Duodenal mucosa (tissue), 2 donors: ENCODE measurements around the gene ELAVL4.

Experiments
- H3K27ac ChIP-seq: one replicate; pipeline ENCODE4 v1.7.0; 2013; ENCODE audit warnings: low read depth, low read length
- H3K27me3 ChIP-seq, 2 donors: one replicate each; pipeline ENCODE4 v1.7.0; 2013; ENCODE audit warnings: low read length in 2 of 2, control low read depth in 1 of 2; ENCODE audit not compliant: insufficient read depth in 2 of 2, control insufficient read depth in 1 of 2
- H3K36me3 ChIP-seq, 2 donors: one replicate each; pipeline ENCODE4 v1.7.0; 2013; ENCODE audit warnings: low read length in 2 of 2, control low read depth in 1 of 2; ENCODE audit not compliant: insufficient read depth in 2 of 2, control insufficient read depth in 1 of 2
- H3K4me1 ChIP-seq, 2 donors: one replicate each; pipeline ENCODE4 v1.7.0; 2013; ENCODE audit warnings: low read length in 2 of 2, control low read depth in 1 of 2; ENCODE audit not compliant: insufficient read depth in 2 of 2, control insufficient read depth in 1 of 2
- H3K4me3 ChIP-seq, 2 donors: one replicate each; pipeline ENCODE4 v1.7.0; 2013; ENCODE audit warnings: low read length in 2 of 2, low read depth in 1 of 2
- H3K9ac ChIP-seq, 2 donors: one replicate each; pipeline ENCODE4 v1.7.0; 2013; ENCODE audit warnings: low read length in 2 of 2, low read depth in 1 of 2
- H3K9me3 ChIP-seq, 2 donors: one replicate each; pipeline ENCODE4 v1.7.0; 2013; ENCODE audit warnings: low read length in 2 of 2, control low read depth in 1 of 2; ENCODE audit not compliant: control insufficient read depth in 1 of 2

Gene ELAVL4

DNA sequence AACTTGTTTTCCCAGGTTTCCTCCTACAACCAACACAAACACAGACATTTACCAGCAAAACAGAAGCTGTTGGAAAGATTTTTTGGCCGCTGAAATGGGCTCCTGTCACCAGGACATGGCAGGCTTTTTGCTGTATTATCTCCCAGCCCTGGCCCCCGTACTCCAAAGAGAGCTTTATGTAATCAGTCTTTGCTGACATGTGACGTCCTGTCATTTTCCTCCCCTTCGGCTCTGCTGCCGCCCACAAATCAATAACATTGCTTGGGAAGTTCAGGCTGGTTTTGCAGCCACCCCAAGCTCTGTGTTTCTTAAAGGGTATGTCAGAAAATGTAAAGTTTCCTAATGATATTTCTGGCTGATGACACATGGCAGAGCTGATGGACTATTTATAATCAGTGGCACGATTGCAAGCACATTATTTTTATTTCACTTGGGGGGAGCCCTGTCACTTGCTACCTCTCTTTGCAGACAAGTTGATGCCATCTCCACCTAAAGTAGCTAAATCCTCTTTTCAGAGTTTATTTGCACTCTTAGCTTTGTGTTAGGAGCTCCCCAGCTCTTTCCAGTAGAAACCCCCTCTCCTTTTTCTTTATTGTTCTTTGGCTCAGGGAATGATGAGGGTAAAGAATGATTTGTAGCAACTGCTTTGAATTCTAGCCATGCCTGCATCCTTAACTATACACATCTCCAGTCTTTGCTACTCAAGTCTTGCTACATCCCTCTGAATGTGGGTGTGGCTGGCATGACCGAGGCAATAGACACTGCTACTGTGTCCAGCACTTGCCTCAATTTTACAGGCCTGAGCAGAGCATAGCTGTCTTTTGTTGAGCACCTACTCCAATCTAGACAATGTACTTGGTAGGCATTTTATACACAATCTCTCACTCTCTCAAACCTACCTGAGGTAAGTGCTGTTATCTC lies 67.3 kb downstream of the ELAVL4 start:
- Histone ChIP-seq H3K9ac (no peak overlapping the region), H3K27ac (no peak overlapping the region), H3K4me3 (no peak overlapping the region)

DNA sequence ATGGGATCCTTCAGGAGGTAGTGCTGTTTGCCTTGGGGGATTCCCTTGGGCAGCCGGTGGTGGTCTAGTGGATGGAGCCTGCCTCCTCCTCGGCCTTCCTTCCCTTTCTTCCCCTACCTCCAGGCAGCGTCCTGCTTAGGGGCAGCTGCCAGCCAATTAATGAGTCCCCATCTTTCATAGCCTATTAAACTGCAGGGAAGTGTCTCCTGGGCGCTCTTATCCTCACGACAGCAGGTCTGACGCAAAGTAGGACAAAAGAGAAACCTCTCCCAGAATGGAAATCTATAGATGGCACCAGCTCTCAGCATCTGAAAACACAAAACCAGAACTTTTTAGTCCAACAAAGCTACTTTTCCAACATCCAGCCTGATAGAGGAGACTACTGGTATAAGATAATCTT lies 69.3 kb downstream of the ELAVL4 start:
- Histone ChIP-seq H3K9me3 (no peaks in the 10 kb centered on the region), H3K4me3 (no peak overlapping the region), H3K9ac (no peak overlapping the region), H3K27me3 (no peaks in the 10 kb centered on the region), H3K27ac (no peak overlapping the region), H3K36me3 (no peaks in the 10 kb centered on the region), H3K4me1 (no peaks in the 10 kb centered on the region)

More for the DNA sequence above, 67.3 kb downstream of the ELAVL4 start:
- Histone ChIP-seq H3K9me3 (no peaks in the 10 kb centered on the region), H3K36me3 (no peaks in the 10 kb centered on the region), H3K27me3 (no peaks in the 10 kb centered on the region), H3K4me1 (no peaks in the 10 kb centered on the region)

DNA sequence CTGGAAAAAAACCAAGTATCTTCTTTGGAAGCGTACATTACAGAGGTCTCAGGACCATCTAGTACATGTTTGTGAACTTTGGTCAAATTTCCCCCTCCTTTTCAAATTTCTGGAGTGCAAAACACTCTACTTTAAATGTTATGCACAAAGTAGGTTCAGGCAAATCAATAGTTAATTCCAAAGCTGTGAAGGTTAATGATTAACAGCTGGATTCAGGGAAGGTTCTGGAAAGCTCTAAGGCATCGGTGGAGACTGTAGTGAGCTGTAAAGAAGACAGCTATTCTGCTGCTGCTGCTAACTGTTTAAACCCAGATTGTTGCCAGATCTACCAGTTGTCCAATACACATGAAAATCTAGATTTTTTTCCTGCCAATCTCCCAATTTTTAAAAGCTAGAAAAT lies 70.9 kb downstream of the ELAVL4 start:
- no peak overlapping the region for H3K4me3 ChIP-seq
- H3K4me1 ChIP-seq: no peaks in the 10 kb centered on the region
- no peaks in the 10 kb centered on the region for H3K36me3 ChIP-seq
- no peaks in the 10 kb centered on the region for H3K27me3 ChIP-seq
- no peak overlapping the region for H3K9ac ChIP-seq
- H3K9me3 ChIP-seq: no peaks in the 10 kb centered on the region
- H3K27ac ChIP-seq: no peak overlapping the region

DNA sequence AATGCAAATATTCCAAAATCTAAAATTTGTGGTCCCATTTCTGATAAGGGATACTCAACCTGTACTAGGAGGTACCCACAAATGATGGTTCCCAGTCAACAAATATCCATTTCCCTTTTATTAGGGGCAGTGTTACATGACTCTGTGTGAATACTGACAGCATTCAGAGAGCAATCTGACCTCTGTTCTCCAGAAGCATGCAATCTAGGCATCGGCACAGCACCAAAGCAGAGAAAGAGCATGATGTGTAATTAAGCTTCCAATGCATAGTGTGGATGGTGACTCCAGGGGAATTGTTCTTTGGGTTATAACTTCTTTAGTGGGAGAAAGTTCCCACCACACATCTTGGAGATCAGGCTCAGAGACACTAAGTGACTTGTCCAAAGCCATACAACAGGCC lies 71.6 kb downstream of the ELAVL4 start:
- Histone ChIP-seq H3K27me3 (no peaks in the 10 kb centered on the region), H3K4me3 (no peak overlapping the region), H3K27ac (no peak overlapping the region), H3K36me3 (no peaks in the 10 kb centered on the region), H3K9me3 (no peaks in the 10 kb centered on the region), H3K9ac (no peak overlapping the region), H3K4me1 (no peaks in the 10 kb centered on the region)

DNA sequence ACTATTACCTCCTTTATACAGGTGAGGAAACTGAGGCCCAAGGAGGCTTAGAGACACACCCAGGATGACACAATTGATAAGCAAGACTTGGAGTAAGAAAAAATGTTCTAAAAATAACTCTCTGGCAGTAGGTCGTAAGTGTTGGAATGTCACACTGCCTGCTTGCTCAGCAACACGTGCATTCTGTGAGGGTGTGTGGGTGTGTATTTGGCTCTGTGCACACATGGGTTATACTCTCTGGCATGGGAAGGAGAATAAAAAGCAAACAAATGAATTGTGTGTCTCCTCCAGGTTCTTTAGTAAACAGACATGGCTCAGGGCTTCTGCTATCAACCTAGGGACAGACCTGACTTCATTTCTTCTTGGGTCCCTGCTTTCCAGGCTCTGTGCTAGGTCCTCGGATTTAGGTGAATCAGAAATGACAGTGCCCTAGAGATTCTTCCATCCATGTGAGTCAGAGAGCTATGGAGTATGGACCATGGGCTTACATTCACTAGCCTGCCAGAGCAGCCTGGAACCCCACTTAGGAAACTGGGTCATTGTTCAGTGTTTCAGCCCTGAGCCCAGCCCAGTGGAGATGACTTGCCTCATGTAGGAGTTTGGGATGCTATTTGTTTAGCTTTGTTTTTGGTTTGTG lies 72.4 kb downstream of the ELAVL4 start:
- no peak overlapping the region for H3K4me3 ChIP-seq
- no peak overlapping the region for H3K9ac ChIP-seq
- H3K27me3 ChIP-seq: no peaks in the 10 kb centered on the region
- H3K27ac ChIP-seq: no peak overlapping the region
- no peaks in the 10 kb centered on the region for H3K4me1 ChIP-seq
- H3K9me3 ChIP-seq: no peaks in the 10 kb centered on the region
- H3K36me3 ChIP-seq: no peaks in the 10 kb centered on the region

DNA sequence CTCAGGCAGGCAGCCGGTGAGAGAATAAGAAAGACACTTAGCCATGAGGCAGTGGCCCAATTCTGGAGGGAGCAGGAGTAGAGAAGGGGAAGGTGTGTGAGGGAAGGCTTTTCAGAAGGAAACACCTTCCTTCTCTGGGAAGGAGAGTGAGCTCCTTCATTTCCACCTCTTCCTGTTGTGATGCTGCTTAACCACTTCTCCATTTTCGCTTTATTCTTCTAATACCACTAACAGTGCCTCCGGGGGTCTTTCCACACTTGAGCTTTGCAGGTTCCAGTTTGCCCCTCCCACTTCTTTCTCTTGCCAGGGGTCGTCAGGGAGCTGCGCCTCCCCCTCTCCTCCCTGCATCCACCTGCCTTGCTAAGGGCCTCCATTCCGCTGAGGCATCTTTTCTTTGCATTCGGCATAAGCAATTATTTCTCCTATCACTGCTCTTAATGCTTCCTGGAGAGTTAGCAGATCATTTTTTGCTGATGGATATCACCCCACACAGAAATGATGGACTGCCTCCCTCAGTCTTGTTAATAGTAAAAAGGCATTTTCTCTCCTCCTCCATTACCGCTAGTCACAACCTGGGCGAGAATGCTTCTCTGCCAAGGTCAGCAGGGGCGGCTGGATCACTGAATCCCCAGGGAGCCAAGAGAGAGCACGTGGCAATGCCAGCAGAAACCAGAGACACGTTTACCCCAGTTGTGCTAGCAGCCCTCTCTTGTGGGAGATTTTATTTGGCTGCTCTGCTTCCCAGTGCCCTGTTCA lies 74.8 kb downstream of the ELAVL4 start:
- Histone ChIP-seq H3K4me1 (no peaks in the 10 kb centered on the region), H3K4me3 (no peak overlapping the region), H3K27ac (no peak overlapping the region), H3K36me3 (no peaks in the 10 kb centered on the region), H3K27me3 (no peaks in the 10 kb centered on the region), H3K9ac (no peak overlapping the region), H3K9me3 (no peaks in the 10 kb centered on the region)

DNA sequence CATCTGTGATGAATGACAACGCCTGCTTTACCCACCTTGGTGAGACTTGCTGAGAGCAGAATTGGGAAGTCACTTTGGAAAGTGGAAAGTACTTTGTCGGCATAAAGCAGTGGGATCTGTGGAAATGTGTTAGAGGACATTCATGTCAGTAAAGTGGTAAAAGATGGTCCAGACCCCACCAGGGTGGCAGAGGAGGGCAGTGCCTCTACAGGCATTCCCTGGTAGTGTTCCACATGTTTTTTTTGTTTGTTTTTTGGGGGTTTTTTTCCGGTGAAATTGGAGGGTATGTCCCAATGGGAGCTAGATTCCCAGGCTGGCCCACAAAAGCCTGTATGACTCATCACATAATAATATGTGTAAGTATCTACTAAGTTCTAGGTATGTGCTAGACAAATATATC lies 80.6 kb downstream of the ELAVL4 start:
- Histone ChIP-seq H3K36me3 (no peaks in the 10 kb centered on the region), H3K27me3 (no peaks in the 10 kb centered on the region), H3K27ac (no peak overlapping the region), H3K4me1 (no peaks in the 10 kb centered on the region), H3K9me3 (no peaks in the 10 kb centered on the region), H3K4me3 (no peak overlapping the region), H3K9ac (no peak overlapping the region)

DNA sequence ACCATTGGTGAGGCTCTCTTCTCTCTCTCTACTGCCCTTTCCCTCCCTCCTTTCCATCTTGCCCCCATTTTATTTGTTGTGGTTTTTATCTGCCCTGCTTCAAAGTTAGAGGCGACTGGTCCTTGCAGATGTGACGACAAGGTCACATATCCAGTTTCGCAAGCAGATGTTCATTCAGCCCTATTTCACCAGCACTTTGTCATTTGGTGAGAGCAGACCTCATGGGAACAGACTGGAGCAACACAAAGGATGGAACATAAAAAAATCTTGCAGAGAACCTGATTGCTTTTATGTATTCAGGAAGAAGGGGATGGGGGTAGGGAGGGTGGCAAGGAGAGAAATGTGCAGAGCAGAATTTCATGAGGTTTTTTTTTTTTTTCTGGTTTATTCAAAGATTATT lies 84.3 kb downstream of the ELAVL4 start:
- Histone ChIP-seq H3K4me3 (no peak overlapping the region), H3K9me3 (no peaks in the 10 kb centered on the region), H3K4me1 (no peaks in the 10 kb centered on the region), H3K27me3 (no peaks in the 10 kb centered on the region), H3K27ac (no peak overlapping the region), H3K9ac (no peak overlapping the region), H3K36me3 (no peaks in the 10 kb centered on the region)

DNA sequence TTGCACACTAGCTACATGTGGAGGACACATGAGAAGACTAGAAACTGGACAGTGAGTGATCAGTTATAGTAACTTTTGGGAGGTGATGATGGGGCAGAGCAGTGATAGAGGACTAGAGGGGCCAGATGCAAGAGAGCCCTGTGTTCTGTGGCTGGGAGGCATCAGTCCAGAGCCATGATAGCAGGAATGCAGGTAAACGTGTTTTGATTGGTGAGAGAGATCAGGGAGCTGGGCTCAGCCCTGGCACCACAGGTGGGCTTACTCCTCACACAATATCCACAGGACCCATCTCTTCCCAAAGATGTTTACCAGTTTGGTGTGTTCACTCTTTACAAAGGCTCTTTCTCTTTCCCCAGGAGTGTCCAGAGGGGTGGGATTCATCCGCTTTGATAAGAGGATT lies 86.5 kb downstream of the ELAVL4 start:
- no peak overlapping the region for H3K9ac ChIP-seq
- H3K4me3 ChIP-seq: no peak overlapping the region
- no peaks in the 10 kb centered on the region for H3K9me3 ChIP-seq
- no peaks in the 10 kb centered on the region for H3K36me3 ChIP-seq
- no peak overlapping the region for H3K27ac ChIP-seq
- H3K27me3 ChIP-seq: no peaks in the 10 kb centered on the region
- no peaks in the 10 kb centered on the region for H3K4me1 ChIP-seq

DNA sequence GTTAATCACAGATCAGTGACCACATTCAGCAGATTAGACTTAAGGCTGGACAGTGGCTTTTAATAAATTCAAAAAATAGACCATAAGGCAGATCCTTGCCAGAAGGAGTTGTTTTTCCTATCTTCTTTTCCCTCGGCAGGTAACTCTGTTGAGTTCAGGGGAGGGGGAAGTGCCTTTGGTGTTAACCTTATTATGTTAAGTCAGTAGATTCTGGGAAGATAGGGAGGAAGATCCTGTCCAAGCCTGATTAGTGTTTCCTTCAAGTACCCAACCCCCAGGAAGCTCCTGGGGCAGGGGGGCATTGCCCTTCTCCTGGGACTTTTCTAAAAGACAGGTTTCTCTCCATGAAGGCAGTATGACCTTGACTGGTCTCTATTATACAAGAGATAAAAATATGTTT lies 87.4 kb downstream of the ELAVL4 start:
- H3K9me3 ChIP-seq: no peaks in the 10 kb centered on the region
- no peak overlapping the region for H3K27ac ChIP-seq
- H3K4me3 ChIP-seq: no peak overlapping the region
- no peaks in the 10 kb centered on the region for H3K36me3 ChIP-seq
- H3K4me1 ChIP-seq: no peaks in the 10 kb centered on the region
- H3K9ac ChIP-seq: no peak overlapping the region
- H3K27me3 ChIP-seq: no peaks in the 10 kb centered on the region
